ENCODE measurements around the gene PTPRE.

DNA sequence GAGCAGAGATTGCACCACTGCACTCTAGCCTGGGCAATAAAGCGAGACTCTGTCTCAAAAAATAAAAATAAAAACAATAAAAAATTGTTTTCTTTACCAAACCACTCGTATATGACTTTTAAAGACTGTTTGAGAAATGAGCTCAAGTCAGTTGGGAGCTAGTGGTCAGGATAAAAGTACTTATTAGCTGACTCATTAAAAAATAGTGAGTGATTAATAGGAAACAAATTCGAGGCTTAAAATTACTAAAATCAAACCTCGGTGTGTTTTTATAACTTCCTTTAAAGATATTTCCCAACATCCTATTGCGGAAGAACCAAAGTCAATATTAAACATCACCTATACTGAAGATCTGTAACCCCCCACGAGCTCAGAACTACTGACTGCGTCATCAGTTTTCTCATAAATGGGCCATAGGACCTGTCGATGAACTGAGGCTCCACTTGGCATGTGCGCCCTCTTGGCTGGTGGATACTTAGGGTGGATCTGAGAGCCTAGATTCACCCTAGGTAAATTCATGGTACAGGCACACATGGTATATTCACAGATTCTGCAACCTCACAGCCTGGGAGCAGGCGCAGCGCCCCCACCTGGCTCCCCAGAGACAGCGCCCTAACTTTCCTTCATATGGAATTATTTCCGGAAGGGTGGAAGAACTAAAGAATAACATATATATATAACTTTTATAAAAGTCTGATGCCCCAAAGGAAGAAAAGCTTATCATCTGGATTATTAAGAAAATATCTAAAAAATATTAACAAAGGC lies 210.1 kb downstream of the PTPRE start:
- TF ChIP-seq EZH2 (IDR thresholded peaks at IDR 0.05) (no peak), POLR2AphosphoS5 (IDR thresholded peaks at IDR 0.05; ENCODE audit: borderline replicate concordance, low read depth, low read length) (no peak)
